ENCODE results near the gene CNMD.

Gene CNMD

DNA sequence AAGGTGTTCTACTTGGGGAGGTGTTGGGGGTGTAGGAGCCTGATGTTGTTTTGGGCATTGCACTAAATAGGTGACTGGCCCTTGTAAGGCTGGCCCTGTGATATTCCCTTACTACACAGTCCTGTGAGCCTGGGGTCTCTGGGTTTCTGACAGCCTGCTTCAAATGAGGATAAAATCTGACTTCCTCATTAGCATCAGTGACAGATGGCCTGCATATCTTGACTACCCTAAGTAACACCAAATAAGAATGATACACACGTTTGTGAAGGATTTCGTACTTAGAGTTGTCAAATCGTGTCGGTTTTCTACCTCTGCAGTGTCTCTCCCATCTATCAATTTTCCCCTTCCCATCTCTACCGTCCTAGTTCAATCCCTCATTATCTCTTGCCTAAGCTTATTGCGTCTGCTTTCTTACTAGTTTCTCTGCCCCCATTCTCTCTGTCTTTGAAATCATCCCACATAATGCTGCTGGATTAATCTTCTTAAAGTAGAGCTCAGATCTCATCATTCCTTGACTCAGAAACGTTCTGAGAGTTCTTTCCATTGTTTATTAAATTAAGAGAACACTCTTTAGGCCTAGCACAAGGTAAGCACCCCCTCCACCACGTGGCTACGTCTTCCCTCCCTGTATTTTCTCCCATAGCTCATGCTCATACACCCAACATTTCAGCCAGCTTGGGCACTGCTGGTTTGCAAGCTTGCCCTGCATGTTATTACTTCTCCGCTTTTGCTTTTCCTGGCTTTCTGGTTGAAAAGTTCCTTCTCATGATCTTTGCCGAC, 26.2 kb upstream of the CNMD start:
- H3K27ac Mint-ChIP-seq, result no peak overlapping the region
- H3K4me3 Mint-ChIP-seq, result no peak overlapping the region
- no peaks in the 10 kb centered on the region for H3K4me1 Mint-ChIP-seq (ENCODE audit: low read depth)
- peaks cover 4% of the 10 kb centered on the region for H3K27me3 Mint-ChIP-seq
- H3K36me3 Mint-ChIP-seq (ENCODE audit: low read depth), result no peaks in the 10 kb centered on the region
- no peaks in the 10 kb centered on the region for H3K9me3 Mint-ChIP-seq

DNA sequence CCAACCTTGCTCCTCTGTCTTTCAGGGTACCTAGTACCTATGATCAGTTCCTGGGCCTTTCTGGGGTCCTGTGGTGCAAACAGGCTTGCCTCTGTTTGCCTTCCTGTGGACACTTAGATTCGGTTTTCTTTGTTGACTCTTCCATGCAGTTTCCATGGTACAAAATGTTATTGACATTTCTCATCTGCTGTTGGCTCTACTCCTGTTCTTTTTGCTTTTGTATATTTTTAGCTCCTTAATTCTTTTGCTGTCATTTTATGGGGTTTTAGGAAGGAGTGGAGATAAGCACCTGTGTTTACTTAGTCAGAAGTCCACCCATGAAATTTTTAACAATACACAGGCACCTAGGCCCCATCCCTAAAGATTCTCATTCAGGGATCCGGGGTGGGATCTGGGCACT, 20.5 kb upstream of the CNMD start:
- Mint-ChIP-seq H3K27me3 (peaks cover 8% of the 10 kb centered on the region), H3K9me3 (no peaks in the 10 kb centered on the region), H3K4me1 (ENCODE audit: low read depth) (no peaks in the 10 kb centered on the region), H3K27ac (no peak overlapping the region), H3K4me3 (no peak overlapping the region), H3K36me3 (ENCODE audit: low read depth) (no peaks in the 10 kb centered on the region)

DNA sequence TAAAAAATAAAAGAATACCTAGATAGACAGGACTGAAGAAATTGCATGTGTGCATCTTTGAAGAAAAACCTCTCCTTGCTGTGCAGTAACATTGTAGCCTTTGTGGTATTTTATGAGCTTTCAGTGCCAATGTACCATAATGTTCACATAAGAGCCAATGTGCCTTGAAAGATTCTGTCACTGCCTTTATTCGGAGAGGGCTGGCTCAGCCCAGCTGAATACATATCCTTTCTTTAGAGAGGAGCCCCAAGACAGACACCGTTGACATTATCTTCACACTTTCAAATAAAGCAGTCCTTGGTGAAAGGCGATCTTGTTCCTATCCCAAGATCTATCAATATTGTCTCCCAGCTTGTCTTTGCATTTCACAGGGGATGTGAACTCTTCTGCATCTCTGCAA, 18.5 kb upstream of the CNMD start:
- no peaks in the 10 kb centered on the region for H3K36me3 Mint-ChIP-seq (ENCODE audit: low read depth)
- peaks cover 14% of the 10 kb centered on the region for H3K27me3 Mint-ChIP-seq
- H3K9me3 Mint-ChIP-seq, result no peaks in the 10 kb centered on the region
- no peak overlapping the region for H3K4me3 Mint-ChIP-seq
- H3K27ac Mint-ChIP-seq, result no peak overlapping the region
- no peaks in the 10 kb centered on the region for H3K4me1 Mint-ChIP-seq (ENCODE audit: low read depth)

DNA sequence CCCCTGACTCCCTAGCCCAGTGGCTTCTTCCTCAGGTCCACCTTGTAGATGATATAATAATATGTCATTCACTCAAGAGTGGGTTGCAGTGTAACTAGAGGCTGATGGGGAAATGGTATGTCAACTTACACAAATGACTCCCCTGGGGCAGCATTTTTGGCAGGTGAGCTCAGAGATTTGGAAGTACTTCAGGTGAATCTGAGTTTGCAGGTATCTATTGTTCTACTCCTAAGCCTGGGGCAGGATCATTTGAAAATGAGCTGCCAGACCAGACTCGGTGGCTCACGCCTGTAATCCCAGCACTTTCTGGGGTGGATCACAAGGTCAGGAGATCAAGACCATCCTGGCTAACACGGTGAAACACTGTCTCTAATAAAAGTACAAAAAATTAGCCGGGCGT, 11.6 kb upstream of the CNMD start:
- H3K36me3 Mint-ChIP-seq (ENCODE audit: low read depth), result no peaks in the 10 kb centered on the region
- H3K9me3 Mint-ChIP-seq, result no peaks in the 10 kb centered on the region
- H3K27ac Mint-ChIP-seq, result no peak overlapping the region
- peaks cover 35% of the 10 kb centered on the region for H3K27me3 Mint-ChIP-seq
- no peaks in the 10 kb centered on the region for H3K4me1 Mint-ChIP-seq (ENCODE audit: low read depth)
- H3K4me3 Mint-ChIP-seq, result no peak overlapping the region

DNA sequence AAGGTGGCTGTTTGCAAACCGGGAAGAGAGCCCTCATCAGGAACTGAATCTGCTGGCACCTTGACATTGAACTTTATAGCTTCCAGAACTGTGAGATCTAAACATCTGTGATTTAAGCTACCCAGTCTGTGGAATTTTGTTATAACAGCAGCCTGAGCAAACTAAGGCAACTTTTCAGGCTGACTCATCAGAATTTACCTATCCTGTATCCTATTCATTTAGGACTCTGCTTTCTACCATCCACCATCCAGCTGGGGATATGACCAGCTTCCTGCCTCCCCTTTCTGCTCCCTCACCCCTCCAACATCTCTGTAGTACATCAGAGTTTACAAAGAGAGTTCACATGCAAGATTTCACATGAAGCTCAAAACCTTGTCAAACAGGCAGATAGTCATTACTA, 11.1 kb upstream of the CNMD start:
- H3K27ac Mint-ChIP-seq, result no peak overlapping the region
- H3K9me3 Mint-ChIP-seq, result no peaks in the 10 kb centered on the region
- H3K4me3 Mint-ChIP-seq, result no peak overlapping the region
- no peaks in the 10 kb centered on the region for H3K4me1 Mint-ChIP-seq (ENCODE audit: low read depth)
- no peaks in the 10 kb centered on the region for H3K36me3 Mint-ChIP-seq (ENCODE audit: low read depth)
- peaks cover 36% of the 10 kb centered on the region for H3K27me3 Mint-ChIP-seq

DNA sequence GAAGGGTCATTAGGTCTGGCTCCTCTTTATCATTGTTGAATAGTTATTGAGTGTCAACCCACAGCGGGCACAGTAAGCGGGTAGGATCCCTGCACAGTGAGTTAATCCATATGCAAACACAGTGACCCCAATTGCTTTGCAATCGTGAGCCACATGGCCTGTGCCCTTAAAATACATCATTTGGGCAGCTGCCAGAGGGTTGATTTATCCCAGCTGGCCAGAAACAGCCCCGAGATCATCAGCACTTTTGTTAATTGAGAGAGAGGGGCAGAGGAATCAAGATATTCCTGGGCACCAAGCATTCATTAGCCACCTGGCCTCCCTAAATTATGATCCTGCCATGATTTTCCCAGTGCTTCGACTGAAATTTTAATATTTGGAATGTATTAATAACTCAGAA, 9.8 kb upstream of the CNMD start:
- H3K27me3 Mint-ChIP-seq, result peaks cover 45% of the 10 kb centered on the region
- no peaks in the 10 kb centered on the region for H3K4me1 Mint-ChIP-seq (ENCODE audit: low read depth)
- H3K36me3 Mint-ChIP-seq (ENCODE audit: low read depth), result no peaks in the 10 kb centered on the region

DNA sequence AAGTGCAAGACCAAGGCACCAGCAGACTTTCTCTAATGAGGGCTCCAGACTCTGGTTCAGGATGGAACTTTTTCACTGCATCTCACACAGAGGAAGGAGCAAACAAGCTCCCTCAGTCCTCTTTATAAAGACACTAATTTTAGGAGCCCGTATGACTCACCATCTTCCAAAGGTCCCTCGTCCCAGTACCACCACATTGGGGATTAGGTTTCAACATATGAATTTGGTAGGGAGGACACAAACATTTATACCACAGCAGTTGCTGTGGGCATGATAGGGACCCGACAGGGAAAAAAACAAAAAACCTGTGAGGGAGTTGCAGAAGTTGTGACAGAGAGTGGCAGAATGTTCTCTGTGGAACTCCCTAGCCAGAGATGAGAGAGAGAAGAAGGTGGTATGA, 6.5 kb upstream of the CNMD start:
- H3K36me3 Mint-ChIP-seq (ENCODE audit: low read depth), result no peaks in the 10 kb centered on the region

More for the DNA sequence above, 9.8 kb upstream of the CNMD start:
- H3K9me3 Mint-ChIP-seq, result no peaks in the 10 kb centered on the region
- H3K4me3 Mint-ChIP-seq, result no peak overlapping the region
- no peak overlapping the region for H3K27ac Mint-ChIP-seq

DNA sequence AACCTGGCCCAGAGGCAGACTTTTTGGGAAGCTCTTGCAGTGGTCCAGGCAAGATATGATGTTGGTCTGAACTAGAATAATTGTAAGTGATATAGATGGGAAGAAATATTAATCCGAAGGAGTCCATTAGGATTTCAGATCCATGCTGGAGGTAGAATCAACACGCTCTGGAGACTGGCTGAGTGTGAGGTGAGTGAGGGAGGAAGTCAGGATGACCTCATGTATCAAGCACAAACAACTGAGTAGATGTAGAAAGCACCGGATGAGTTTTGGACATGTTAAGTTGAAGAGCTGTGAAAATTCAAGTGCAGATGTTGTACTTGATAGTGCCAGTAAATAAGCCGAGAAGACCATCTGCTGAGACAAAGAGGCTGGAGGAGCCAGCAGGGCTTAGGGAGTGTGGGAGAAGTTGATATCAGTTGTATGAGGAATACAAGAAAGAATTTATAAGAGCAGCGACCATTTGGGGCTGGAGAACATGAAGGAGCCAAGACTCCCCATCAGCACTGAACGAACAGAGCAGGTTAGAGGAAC, 5.3 kb upstream of the CNMD start:
- H3K4me1 Mint-ChIP-seq (ENCODE audit: low read depth), result no peaks in the 10 kb centered on the region
- H3K9me3 Mint-ChIP-seq, result no peaks in the 10 kb centered on the region
- H3K27me3 Mint-ChIP-seq, result peaks cover 61% of the 10 kb centered on the region
- no peaks in the 10 kb centered on the region for H3K36me3 Mint-ChIP-seq (ENCODE audit: low read depth)
- H3K27ac Mint-ChIP-seq, result no peak overlapping the region
- no peak overlapping the region for H3K4me3 Mint-ChIP-seq

More for the DNA sequence above, 6.5 kb upstream of the CNMD start:
- H3K27me3 Mint-ChIP-seq, result peaks cover 53% of the 10 kb centered on the region
- no peak overlapping the region for H3K27ac Mint-ChIP-seq
- no peaks in the 10 kb centered on the region for H3K9me3 Mint-ChIP-seq
- no peaks in the 10 kb centered on the region for H3K4me1 Mint-ChIP-seq (ENCODE audit: low read depth)
- no peak overlapping the region for H3K4me3 Mint-ChIP-seq

DNA sequence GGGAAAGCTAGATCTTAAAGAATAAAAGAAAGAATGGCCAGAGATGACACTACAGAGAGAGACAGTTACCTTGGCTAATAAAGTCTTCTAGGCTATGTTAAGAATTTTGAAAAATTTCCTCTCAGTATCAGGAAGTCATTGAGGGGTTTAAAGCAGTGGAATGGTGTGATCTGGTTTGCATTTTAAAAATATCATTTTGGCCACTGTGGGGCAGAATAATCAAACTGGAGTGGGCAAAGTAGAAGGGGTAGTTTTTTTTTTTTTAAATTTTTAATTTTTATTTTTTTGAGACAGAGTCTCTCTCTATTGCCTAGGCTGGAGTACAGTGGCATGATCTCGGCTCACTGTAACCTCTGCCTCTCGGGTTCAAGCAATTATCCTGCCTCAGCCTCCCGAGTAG, 4.4 kb upstream of the CNMD start:
- H3K36me3 Mint-ChIP-seq (ENCODE audit: low read depth), result no peaks in the 10 kb centered on the region
- no peaks in the 10 kb centered on the region for H3K9me3 Mint-ChIP-seq
- H3K27me3 Mint-ChIP-seq, result peaks cover 61% of the 10 kb centered on the region
- no peak overlapping the region for H3K27ac Mint-ChIP-seq
- H3K4me3 Mint-ChIP-seq, result no peak overlapping the region
- no peaks in the 10 kb centered on the region for H3K4me1 Mint-ChIP-seq (ENCODE audit: low read depth)

DNA sequence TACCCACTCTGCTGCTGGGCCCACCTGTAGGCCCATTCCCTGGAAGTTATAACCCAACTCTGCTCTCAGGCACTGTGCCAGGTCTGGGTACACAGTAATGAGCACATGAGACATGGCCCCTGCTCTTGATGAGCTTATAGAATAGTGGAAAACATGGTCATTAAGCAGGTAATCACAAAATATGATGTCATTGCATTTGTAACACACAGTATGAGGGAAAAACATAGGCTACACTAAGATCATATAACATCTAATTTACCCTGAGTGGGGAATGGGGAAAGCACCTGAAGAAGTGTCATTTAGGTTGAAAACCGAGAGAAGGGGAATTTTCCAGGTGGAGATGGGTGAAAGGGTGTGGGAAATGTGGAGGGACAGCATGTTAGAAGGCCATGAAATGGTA, 3.9 kb upstream of the CNMD start:
- peaks cover 58% of the 10 kb centered on the region for H3K27me3 Mint-ChIP-seq
- H3K4me1 Mint-ChIP-seq (ENCODE audit: low read depth), result no peaks in the 10 kb centered on the region
- H3K36me3 Mint-ChIP-seq (ENCODE audit: low read depth), result no peaks in the 10 kb centered on the region
- no peak overlapping the region for H3K4me3 Mint-ChIP-seq
- no peaks in the 10 kb centered on the region for H3K9me3 Mint-ChIP-seq
- H3K27ac Mint-ChIP-seq, result no peak overlapping the region

DNA sequence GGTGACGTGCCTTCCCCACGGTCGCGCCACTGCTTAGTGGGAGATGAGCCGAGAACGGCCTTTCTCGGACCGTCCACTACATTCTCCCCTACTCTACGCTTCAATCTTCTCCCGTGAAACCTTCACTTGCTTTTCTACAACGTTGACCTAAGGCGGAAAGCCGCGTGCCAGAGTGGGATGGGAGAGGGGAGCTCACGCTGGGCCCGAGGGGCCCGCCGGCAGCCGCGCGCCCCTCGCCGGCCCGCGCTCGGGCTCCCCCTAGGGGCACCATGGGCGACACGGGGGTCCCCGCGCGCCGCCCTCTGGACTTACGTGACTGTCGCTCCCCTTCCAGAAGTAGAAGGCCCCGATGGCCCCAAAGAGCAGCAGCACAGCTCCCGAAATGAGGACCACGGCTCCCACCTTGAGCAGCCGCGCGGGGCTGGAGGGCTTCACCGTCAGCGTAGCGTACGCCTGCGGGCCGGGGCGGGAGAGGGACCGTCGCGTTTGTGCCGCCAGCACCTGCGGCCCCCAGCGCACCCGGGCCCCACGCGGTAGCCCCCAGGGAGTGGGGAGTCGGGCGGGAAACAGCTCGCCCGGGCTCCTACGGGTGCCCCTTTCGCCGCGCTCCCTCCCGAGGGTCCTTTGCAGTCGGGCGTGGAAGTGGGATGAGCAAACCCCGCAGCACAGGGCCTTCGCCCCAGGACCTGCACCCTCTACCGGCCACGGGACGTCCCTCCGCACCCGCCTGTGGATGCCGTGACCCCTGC, 727 bp downstream of the CNMD start:
- H3K4me1 Mint-ChIP-seq (ENCODE audit: low read depth), result no peaks in the 10 kb centered on the region
- H3K27ac Mint-ChIP-seq, result no peak overlapping the region
- H3K36me3 Mint-ChIP-seq (ENCODE audit: low read depth), result no peaks in the 10 kb centered on the region
- peak overlapping the region; percentile 51 for H3K4me3 Mint-ChIP-seq
- no peaks in the 10 kb centered on the region for H3K9me3 Mint-ChIP-seq
- H3K27me3 Mint-ChIP-seq, result peaks cover 49% of the 10 kb centered on the region

DNA sequence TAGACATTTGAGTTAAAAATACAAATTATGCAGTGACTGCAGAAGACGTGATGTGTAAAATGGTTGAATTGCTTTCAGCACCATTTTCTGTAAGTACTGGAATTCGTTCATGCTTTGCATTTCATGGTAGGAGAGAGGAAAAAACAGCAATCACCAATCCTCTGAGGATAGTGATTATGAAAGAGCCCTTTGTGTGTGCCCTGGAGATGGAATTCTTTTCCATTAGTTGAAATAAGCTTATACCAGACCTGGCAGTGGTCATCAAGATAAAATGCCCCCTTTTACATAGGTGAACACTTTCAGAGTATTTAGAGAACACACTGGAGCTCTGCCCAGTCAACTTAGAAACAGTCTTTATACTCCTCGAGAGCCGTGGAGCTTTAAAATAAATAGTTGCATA, 1.7 kb downstream of the CNMD start:
- no peak overlapping the region for H3K4me3 Mint-ChIP-seq
- H3K27me3 Mint-ChIP-seq, result peaks cover 47% of the 10 kb centered on the region
- no peaks in the 10 kb centered on the region for H3K36me3 Mint-ChIP-seq (ENCODE audit: low read depth)
- H3K9me3 Mint-ChIP-seq, result no peaks in the 10 kb centered on the region
- H3K4me1 Mint-ChIP-seq (ENCODE audit: low read depth), result no peaks in the 10 kb centered on the region
- H3K27ac Mint-ChIP-seq, result no peak overlapping the region

DNA sequence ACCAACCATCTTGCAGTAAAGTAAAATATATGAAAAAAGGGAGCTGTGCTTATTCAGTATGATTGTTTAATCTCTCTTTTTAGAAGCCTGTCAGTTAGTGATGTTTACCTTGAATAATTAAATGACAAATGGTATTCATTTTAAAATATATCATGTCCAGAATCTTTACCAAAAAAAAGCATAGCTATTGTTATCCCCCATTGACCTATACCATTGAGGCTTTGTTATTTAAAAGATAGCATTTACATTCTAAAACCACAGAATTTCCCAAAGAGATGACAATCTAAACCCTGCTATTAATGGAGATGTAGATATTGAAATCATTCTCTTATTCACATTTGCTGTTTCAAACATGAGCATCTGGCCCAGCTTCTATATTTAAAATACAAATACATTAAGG, 2.2 kb downstream of the CNMD start:
- Mint-ChIP-seq H3K27me3 (peaks cover 42% of the 10 kb centered on the region), H3K9me3 (no peaks in the 10 kb centered on the region), H3K36me3 (ENCODE audit: low read depth) (no peaks in the 10 kb centered on the region), H3K4me3 (no peak overlapping the region), H3K27ac (no peak overlapping the region), H3K4me1 (ENCODE audit: low read depth) (no peaks in the 10 kb centered on the region)

DNA sequence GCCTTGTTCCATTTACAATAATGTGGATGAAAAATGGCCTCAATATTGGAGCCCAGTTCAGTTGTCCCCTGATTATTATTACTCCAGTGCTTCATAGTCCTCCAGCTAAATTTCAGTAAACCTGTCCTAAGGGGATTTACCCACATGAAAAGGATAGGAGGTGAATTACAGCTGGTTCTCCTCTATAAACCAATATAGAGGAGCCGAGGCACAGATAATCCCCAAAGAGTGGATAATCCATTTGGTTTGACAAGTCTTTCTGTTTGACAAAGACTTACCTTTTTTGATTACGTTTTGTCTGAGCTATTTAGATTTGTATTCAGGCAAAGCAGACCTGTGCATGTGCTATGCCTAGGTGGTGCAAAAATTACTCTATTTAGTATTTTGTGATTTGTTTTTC, 2.7 kb downstream of the CNMD start:
- no peak overlapping the region for H3K27ac Mint-ChIP-seq
- no peak overlapping the region for H3K4me3 Mint-ChIP-seq
- H3K4me1 Mint-ChIP-seq (ENCODE audit: low read depth), result no peaks in the 10 kb centered on the region
- no peaks in the 10 kb centered on the region for H3K36me3 Mint-ChIP-seq (ENCODE audit: low read depth)
- H3K27me3 Mint-ChIP-seq, result peaks cover 36% of the 10 kb centered on the region
- H3K9me3 Mint-ChIP-seq, result no peaks in the 10 kb centered on the region

DNA sequence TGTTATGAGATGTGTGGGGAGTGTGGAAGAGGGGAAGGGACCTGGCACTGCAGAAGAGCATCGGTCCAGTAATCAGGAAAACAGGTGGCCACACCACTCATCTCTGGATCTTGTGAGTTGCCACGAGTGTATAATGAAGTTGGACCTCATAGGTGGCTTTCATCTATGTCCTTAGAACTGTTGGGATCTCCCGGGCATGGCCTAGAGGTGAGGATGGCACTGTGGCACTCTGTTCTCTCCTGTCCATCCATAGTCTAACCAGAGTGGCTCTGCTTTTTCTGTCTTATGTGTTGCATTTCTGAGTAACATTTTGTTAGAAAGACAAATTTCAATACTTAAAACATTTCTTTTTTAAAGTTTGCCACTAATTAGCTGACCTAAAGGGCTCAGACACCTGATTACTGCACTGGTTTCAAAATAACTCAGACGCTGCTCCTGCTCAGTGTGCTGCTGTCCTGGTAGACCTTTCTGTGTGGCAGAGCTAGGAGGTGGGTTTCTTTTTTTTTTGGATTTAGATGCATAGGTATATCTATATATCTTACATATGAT, 5.5 kb downstream of the CNMD start:
- H3K27me3 Mint-ChIP-seq, result peaks cover 23% of the 10 kb centered on the region
- H3K4me1 Mint-ChIP-seq (ENCODE audit: low read depth), result no peaks in the 10 kb centered on the region
- H3K36me3 Mint-ChIP-seq (ENCODE audit: low read depth), result no peaks in the 10 kb centered on the region
- H3K27ac Mint-ChIP-seq, result no peak overlapping the region
- no peaks in the 10 kb centered on the region for H3K9me3 Mint-ChIP-seq
- H3K4me3 Mint-ChIP-seq, result no peak overlapping the region

All from stimulated activated naive CD8-positive, alpha-beta T cell treated with anti-CD3 and anti-CD28 coated beads, Interleukin-15, Interleukin-2, amounts not matched to agents 100 ng/mL and 50 ng/mL, for 24 hours (primary cell).